ENCODE data around the gene DCLRE1B.

Gene DCLRE1B

DNA sequence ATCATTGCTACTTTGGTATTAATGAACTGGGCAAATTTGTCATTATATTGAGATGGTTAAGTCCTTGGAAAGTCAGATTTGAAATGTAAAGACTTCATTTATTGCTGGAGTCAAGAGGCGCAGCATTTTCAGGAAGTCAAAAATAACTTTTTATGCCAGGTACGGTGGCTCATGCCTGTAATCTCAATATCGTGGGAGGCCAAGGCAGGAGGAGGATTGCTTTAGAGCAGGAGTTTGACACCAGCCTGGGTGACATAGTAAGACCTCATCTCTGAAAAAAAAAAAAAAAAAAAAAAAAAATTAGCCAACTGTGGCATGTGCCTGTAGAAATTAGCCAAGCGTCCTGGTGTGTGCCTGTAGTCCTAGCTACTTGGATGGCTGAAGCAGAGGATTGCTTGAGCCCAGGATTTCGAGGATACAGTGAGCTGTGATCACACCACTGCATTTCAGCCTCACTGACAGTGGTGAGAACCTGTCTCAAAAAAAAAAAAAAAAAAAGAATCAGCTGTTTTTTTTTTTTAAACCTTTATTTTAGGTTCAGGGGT lies 29.5 kb downstream of the DCLRE1B start:
- no peak for DNase-seq (ENCODE audit: low spot score)
- no peak overlapping the region for H3K27ac ChIP-seq
- TF ChIP-seq, protein P1, sequence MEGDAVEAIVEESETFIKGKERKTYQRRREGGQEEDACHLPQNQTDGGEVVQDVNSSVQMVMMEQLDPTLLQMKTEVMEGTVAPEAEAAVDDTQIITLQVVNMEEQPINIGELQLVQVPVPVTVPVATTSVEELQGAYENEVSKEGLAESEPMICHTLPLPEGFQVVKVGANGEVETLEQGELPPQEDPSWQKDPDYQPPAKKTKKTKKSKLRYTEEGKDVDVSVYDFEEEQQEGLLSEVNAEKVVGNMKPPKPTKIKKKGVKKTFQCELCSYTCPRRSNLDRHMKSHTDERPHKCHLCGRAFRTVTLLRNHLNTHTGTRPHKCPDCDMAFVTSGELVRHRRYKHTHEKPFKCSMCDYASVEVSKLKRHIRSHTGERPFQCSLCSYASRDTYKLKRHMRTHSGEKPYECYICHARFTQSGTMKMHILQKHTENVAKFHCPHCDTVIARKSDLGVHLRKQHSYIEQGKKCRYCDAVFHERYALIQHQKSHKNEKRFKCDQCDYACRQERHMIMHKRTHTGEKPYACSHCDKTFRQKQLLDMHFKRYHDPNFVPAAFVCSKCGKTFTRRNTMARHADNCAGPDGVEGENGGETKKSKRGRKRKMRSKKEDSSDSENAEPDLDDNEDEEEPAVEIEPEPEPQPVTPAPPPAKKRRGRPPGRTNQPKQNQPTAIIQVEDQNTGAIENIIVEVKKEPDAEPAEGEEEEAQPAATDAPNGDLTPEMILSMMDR (conservative IDR thresholded peaks at IDR 0.05; ENCODE audit: low read depth): no peak
- CTCF ChIA-PET: interaction anchor here (0.8 kb wide), 1 partner anchor 29 kb away, joined by 4 read pairs; no protein-coding TSS in a partner anchor
- POLR2A ChIA-PET (ENCODE audit: low non-redundant PET): no interaction called here

DNA sequence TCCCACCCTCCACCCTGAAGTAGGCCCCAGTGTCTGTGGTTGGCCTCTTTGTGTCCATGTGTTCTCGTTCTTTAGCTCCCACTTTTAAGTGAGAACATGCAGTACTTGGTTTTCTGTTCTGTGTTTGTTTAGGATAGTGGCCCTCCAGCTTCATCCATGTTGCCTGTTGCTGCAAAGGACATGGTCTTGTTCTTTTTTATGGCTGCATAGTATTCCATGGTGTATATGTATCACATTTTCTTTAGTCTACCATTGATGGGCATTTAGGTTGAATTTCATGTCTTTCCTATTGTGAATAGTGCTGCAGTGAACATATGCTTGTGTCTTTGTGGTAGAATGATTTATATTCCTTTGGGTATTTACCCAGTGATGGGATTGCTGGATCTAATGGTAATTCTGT lies 30.1 kb downstream of the DCLRE1B start:
- ChIA-PET POLR2A (ENCODE audit: low non-redundant PET) (no interaction called here), CTCF (interaction anchor here (0.6 kb wide), 1 partner anchor 34 kb away, joined by 3 read pairs; no protein-coding TSS in a partner anchor)
- TF ChIP-seq, protein P1 (conservative IDR thresholded peaks at IDR 0.05; ENCODE audit: low read depth): no peak
- no peak for DNase-seq (ENCODE audit: low spot score)
- H3K27ac ChIP-seq: no peak overlapping the region

- TF ChIP-seq, protein P1 (conservative IDR thresholded peaks at IDR 0.05; ENCODE audit: low read depth): no peak
- no peak for DNase-seq (ENCODE audit: low spot score)
- ChIA-PET POLR2A (ENCODE audit: low non-redundant PET) (no interaction called here), CTCF (interaction anchor here (0.6 kb wide), 1 partner anchor 33 kb away, joined by 3 read pairs; no protein-coding TSS in a partner anchor)
- H3K27ac ChIP-seq: no peak overlapping the region
Measured at GRCh38 chr1:113935970-113936369, 30.8 kb downstream of the DCLRE1B start.

GRCh38 chr1:113937146-113937545 lies 32.0 kb downstream of the DCLRE1B start:
- no peak overlapping the region for H3K27ac ChIP-seq
- CTCF ChIA-PET: interaction anchor here (0.7 kb wide), 1 partner anchor 17 kb away, joined by 3 read pairs; no protein-coding TSS in a partner anchor
- TF ChIP-seq, protein P1 (conservative IDR thresholded peaks at IDR 0.05; ENCODE audit: low read depth): no peak
- DNase-seq (ENCODE audit: low spot score): no peak
- POLR2A ChIA-PET (ENCODE audit: low non-redundant PET): no interaction called here

GRCh38 chr1:113938192-113938591 lies 33.1 kb downstream of the DCLRE1B start:
- ChIA-PET CTCF (interaction anchor here (0.6 kb wide), 2 partner anchors 25 to 82 kb away, joined by 3 to 4 read pairs; no protein-coding TSS in a partner anchor), POLR2A (ENCODE audit: low non-redundant PET) (no interaction called here)
- TF ChIP-seq, protein P1 (conservative IDR thresholded peaks at IDR 0.05; ENCODE audit: low read depth): no peak
- H3K27ac ChIP-seq: no peak overlapping the region
- no peak for DNase-seq (ENCODE audit: low spot score)

DNA sequence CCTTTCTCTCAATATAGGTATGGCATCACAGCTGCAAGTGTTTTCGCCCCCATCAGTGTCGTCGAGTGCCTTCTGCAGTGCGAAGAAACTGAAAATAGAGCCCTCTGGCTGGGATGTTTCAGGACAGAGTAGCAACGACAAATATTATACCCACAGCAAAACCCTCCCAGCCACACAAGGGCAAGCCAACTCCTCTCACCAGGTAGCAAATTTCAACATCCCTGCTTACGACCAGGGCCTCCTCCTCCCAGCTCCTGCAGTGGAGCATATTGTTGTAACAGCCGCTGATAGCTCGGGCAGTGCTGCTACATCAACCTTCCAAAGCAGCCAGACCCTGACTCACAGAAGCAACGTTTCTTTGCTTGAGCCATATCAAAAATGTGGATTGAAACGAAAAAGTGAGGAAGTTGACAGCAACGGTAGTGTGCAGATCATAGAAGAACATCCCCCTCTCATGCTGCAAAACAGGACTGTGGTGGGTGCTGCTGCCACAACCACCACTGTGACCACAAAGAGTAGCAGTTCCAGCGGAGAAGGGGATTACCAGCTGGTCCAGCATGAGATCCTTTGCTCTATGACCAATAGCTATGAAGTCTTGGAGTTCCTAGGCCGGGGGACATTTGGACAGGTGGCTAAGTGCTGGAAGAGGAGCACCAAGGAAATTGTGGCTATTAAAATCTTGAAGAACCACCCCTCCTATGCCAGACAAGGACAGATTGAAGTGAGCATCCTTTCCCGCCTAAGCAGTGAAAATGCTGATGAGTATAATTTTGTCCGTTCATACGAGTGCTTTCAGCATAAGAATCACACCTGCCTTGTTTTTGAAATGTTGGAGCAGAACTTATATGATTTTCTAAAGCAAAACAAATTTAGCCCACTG lies 35.5 kb downstream of the DCLRE1B start:
- POLR2A ChIA-PET (ENCODE audit: low non-redundant PET): interaction anchor here (0.6 kb wide), 1 partner anchor 1301 kb away, joined by 3 read pairs; no protein-coding TSS in a partner anchor
- CTCF ChIA-PET: interaction anchor here (0.6 kb wide), 1 partner anchor 17 kb away, joined by 5 read pairs; no protein-coding TSS in a partner anchor
- no peak for DNase-seq (ENCODE audit: low spot score)
- no peak overlapping the region for H3K27ac ChIP-seq
- TF ChIP-seq, protein P1 (conservative IDR thresholded peaks at IDR 0.05; ENCODE audit: low read depth): no peak
